Measurements from ENCODE around the gene FAM184B. TPM values are rescaled to one million over a fixed set of nuclear protein-coding genes. Genes with fewer than 3 reads are reported as not detected.

FAM184B gene
- total and polyA plus RNA-seq, 4 donors = 2.3 to 12.3 (median 9.3) TPM

DNA sequence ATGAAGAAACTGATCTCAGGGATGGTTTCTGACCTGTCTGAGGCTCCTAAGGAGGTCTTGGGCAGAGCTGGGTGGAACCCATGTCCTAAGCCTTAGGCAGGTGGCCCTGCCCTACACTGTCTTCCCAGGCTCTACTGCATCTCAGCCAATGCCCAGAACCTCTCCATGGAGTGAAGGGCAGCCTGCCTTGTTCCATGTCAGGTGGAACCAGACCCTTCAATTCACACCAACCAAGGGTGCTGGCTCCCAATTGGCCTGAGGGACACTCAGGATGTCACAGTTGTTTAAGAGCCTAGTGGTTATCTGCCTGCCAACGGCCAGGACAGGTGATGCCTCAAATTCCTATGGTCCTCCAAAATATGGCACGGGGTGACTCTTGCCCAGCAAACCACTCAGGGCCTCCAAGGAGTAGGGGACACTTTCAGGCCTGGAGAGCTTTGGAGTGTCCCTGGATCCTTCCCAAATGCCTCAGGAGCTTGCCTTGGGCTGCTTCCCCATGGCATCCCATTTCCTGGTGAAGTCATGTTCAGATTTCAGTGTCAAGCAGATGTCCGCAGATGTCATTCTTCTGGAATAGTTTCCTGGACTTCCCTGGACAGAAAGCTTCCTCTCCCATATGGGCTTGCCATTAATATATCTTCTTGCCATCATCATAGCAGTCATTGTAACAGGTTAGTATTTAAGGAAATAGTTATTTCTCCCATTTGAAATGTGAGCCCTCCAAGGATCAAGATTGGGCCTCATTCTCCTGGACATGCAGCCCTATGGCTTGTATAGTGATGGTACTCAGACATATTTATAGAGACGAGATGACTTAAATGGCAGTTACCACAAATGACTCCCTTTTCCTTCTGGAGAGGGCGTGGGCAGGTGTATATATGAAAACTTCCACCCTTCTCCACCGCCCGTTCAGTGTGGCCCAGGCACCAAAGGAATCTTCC lies 99.9 kb downstream of the FAM184B start:
- no peak overlapping the region for H3K4me3 ChIP-seq (ENCODE audit: low read depth, low read length)
- no peak for DNase-seq (ENCODE audit: low read depth in 4 of 6, low spot score in 6 of 6)
- WGBS (ENCODE audit: insufficient coverage) = 74% methylated on average over 4 of the region's 7 CpGs
- no peaks in the 10 kb centered on the region for H3K9me3 ChIP-seq (ENCODE audit: control insufficient read depth, insufficient read depth, low read length)
- no peak overlapping the region for H3K27ac ChIP-seq (ENCODE audit: low read depth, low read length)
- H3K4me1 ChIP-seq (ENCODE audit: control insufficient read depth, insufficient read depth, low read length) = no peaks in the 10 kb centered on the region
- H3K36me3 ChIP-seq (ENCODE audit: control insufficient read depth, insufficient read depth, low read length) = no peaks in the 10 kb centered on the region
- no peaks in the 10 kb centered on the region for H3K27me3 ChIP-seq (ENCODE audit: control insufficient read depth, insufficient read depth, low read length)

- no peak for DNase-seq (ENCODE audit: low read depth in 4 of 6, low spot score in 6 of 6)
- H3K9me3 ChIP-seq (ENCODE audit: control insufficient read depth, insufficient read depth, low read length) = no peaks in the 10 kb centered on the region
- WGBS (ENCODE audit: insufficient coverage) = no CpG with 5 or more reads among the region's 5 CpGs
Observed at GRCh38 chr4:17680559-17681280, 100.7 kb downstream of the FAM184B start.

DNA sequence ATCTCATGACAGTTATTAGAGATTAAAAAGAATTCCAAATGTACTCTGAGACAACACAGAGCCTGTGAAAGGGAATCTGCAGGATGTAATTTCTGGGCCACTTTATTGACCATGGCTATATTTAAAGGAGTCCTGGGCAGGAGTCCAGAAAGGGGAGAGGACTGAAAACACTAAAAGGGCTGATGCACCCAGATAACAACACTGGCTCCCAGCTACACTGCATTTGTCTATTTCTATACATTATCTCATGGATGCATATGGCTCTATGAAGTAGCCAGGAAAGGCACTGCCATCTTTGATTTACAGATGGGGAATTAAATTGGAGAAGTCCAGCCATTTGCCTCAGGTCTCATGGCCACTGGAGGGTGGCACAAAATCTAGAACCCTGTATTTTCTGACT lies 111.0 kb downstream of the FAM184B start:
- Histone ChIP-seq H3K4me1 (ENCODE audit: control insufficient read depth, insufficient read depth, low read length) (no peaks in the 10 kb centered on the region), H3K4me3 (ENCODE audit: low read depth, low read length) (no peak overlapping the region), H3K36me3 (ENCODE audit: control insufficient read depth, insufficient read depth, low read length) (no peaks in the 10 kb centered on the region), H3K9me3 (ENCODE audit: control insufficient read depth, insufficient read depth, low read length) (no peaks in the 10 kb centered on the region), H3K27me3 (ENCODE audit: control insufficient read depth, insufficient read depth, low read length) (no peaks in the 10 kb centered on the region), H3K27ac (ENCODE audit: low read depth, low read length) (no peak overlapping the region)
- no peak for DNase-seq (ENCODE audit: low read depth in 4 of 6, low spot score in 6 of 6)

More at GRCh38 chr4:17680559-17681280, 100.7 kb downstream of the FAM184B start:
- Histone ChIP-seq H3K36me3 (ENCODE audit: control insufficient read depth, insufficient read depth, low read length) (no peaks in the 10 kb centered on the region), H3K27me3 (ENCODE audit: control insufficient read depth, insufficient read depth, low read length) (no peaks in the 10 kb centered on the region), H3K4me3 (ENCODE audit: low read depth, low read length) (no peak overlapping the region), H3K27ac (ENCODE audit: low read depth, low read length) (no peak overlapping the region), H3K4me1 (ENCODE audit: control insufficient read depth, insufficient read depth, low read length) (no peaks in the 10 kb centered on the region)

- H3K27me3 ChIP-seq (ENCODE audit: control insufficient read depth, insufficient read depth, low read length) = no peaks in the 10 kb centered on the region
- no peaks in the 10 kb centered on the region for H3K4me1 ChIP-seq (ENCODE audit: control insufficient read depth, insufficient read depth, low read length)
- no peak overlapping the region for H3K27ac ChIP-seq (ENCODE audit: low read depth, low read length)
- no peaks in the 10 kb centered on the region for H3K9me3 ChIP-seq (ENCODE audit: control insufficient read depth, insufficient read depth, low read length)
- DNase-seq (ENCODE audit: low read depth in 4 of 6, low spot score in 6 of 6) = no peak
- H3K4me3 ChIP-seq (ENCODE audit: low read depth, low read length) = no peak overlapping the region
- no peaks in the 10 kb centered on the region for H3K36me3 ChIP-seq (ENCODE audit: control insufficient read depth, insufficient read depth, low read length)
- 94% methylated on average over 3 of the region's 3 CpGs for WGBS (ENCODE audit: insufficient coverage)
Observed at GRCh38 chr4:17667653-17668201, 113.7 kb downstream of the FAM184B start.

GRCh38 chr4:17667253-17667652 lies 114.2 kb downstream of the FAM184B start:
- Histone ChIP-seq H3K27me3 (ENCODE audit: control insufficient read depth, insufficient read depth, low read length) (no peaks in the 10 kb centered on the region), H3K4me3 (ENCODE audit: low read depth, low read length) (no peak overlapping the region), H3K36me3 (ENCODE audit: control insufficient read depth, insufficient read depth, low read length) (no peaks in the 10 kb centered on the region), H3K27ac (ENCODE audit: low read depth, low read length) (no peak overlapping the region), H3K9me3 (ENCODE audit: control insufficient read depth, insufficient read depth, low read length) (no peaks in the 10 kb centered on the region), H3K4me1 (ENCODE audit: control insufficient read depth, insufficient read depth, low read length) (no peaks in the 10 kb centered on the region)
- DNase-seq (ENCODE audit: low read depth in 4 of 6, low spot score in 6 of 6) = no peak
- 88% methylated on average over 2 of the region's 3 CpGs for WGBS (ENCODE audit: insufficient coverage)

GRCh38 chr4:17665852-17666251 lies 115.6 kb downstream of the FAM184B start:
- Histone ChIP-seq H3K27me3 (ENCODE audit: control insufficient read depth, insufficient read depth, low read length) (no peaks in the 10 kb centered on the region), H3K9me3 (ENCODE audit: control insufficient read depth, insufficient read depth, low read length) (no peaks in the 10 kb centered on the region), H3K36me3 (ENCODE audit: control insufficient read depth, insufficient read depth, low read length) (no peaks in the 10 kb centered on the region), H3K4me3 (ENCODE audit: low read depth, low read length) (no peak overlapping the region), H3K27ac (ENCODE audit: low read depth, low read length) (no peak overlapping the region), H3K4me1 (ENCODE audit: control insufficient read depth, insufficient read depth, low read length) (no peaks in the 10 kb centered on the region)
- 100% methylated on average over 1 of the region's 3 CpGs for WGBS (ENCODE audit: insufficient coverage)
- no peak for DNase-seq (ENCODE audit: low read depth in 4 of 6, low spot score in 6 of 6)

DNA sequence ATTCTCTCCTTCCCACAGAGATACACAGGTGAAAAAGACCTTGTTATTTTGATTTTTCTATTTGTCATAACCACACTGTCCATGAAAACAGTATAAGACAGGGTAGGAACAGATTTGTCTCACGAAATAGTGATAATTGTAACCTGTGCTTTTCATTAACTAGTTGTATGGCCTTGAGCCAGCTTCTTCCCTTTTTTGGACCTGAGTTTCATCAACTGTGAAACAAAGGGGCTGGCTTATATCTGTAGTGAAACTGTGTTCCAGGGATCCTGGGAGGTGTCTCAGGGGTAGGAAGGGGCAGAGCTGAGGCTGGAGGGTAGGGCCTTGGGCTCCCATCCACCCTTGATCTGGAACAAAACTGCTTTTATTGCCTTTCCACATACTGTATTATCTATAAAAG lies 116.1 kb downstream of the FAM184B start:
- Histone ChIP-seq H3K27ac (ENCODE audit: low read depth, low read length) (no peak overlapping the region), H3K27me3 (ENCODE audit: control insufficient read depth, insufficient read depth, low read length) (no peaks in the 10 kb centered on the region), H3K36me3 (ENCODE audit: control insufficient read depth, insufficient read depth, low read length) (no peaks in the 10 kb centered on the region), H3K4me1 (ENCODE audit: control insufficient read depth, insufficient read depth, low read length) (no peaks in the 10 kb centered on the region), H3K4me3 (ENCODE audit: low read depth, low read length) (no peak overlapping the region), H3K9me3 (ENCODE audit: control insufficient read depth, insufficient read depth, low read length) (no peaks in the 10 kb centered on the region)
- WGBS (ENCODE audit: insufficient coverage) = 92% methylated on average over 1 of the region's 1 CpG
- DNase-seq (ENCODE audit: low read depth in 4 of 6, low spot score in 6 of 6) = no peak

DNA sequence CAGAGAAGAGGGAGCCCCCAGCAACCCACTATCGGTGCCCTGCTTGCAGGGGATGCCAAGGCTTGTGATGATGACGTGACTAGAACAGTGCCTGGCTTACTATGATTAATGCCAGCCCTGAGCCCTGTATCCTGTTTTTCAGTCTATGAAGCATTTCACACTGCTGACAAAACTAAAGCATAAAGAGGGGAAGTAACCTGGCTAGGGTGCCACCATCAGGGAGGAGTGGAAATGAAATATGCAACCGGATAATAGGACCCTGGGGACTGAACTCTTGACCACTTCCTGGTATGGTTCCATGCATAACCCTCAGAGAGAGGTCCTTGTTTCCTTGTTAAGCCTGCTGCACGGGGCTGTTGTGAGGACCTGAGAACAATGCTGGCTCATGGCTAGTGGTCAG lies 116.7 kb downstream of the FAM184B start:
- DNase-seq (ENCODE audit: low read depth in 4 of 6, low spot score in 6 of 6) = no peak
- 79% methylated on average over 4 of the region's 4 CpGs for WGBS (ENCODE audit: insufficient coverage)
- H3K27me3 ChIP-seq (ENCODE audit: control insufficient read depth, insufficient read depth, low read length) = no peaks in the 10 kb centered on the region

DNA sequence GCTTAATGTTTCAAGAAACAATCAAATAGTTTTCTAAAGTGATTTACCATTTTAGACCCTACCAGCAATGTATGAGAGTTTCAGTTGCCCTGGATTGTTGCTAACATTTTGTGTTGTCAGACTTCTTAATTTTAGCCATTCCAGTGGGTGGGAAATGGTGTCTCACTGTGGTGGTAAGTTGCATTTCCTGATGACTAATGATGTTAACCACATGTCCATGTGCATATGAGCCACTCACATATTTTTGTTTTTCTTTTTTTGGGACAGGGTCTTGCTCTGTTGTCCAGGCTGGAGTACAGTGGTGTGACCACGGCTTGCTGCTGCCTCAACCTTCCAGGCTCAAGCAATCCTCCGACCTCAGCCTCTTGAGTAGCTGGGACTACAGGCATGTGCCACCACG lies 118.7 kb downstream of the FAM184B start:
- no peak for DNase-seq (ENCODE audit: low read depth in 4 of 6, low spot score in 6 of 6)
- H3K4me3 ChIP-seq (ENCODE audit: low read depth, low read length) = no peak overlapping the region
- no peaks in the 10 kb centered on the region for H3K4me1 ChIP-seq (ENCODE audit: control insufficient read depth, insufficient read depth, low read length)
- no peaks in the 10 kb centered on the region for H3K36me3 ChIP-seq (ENCODE audit: control insufficient read depth, insufficient read depth, low read length)
- no peaks in the 10 kb centered on the region for H3K9me3 ChIP-seq (ENCODE audit: control insufficient read depth, insufficient read depth, low read length)
- H3K27me3 ChIP-seq (ENCODE audit: control insufficient read depth, insufficient read depth, low read length) = no peaks in the 10 kb centered on the region
- WGBS (ENCODE audit: insufficient coverage) = 95% methylated on average over 3 of the region's 3 CpGs
- H3K27ac ChIP-seq (ENCODE audit: low read depth, low read length) = no peak overlapping the region

More for the DNA sequence above, 116.7 kb downstream of the FAM184B start:
- no peak overlapping the region for H3K27ac ChIP-seq (ENCODE audit: low read depth, low read length)
- no peak overlapping the region for H3K4me3 ChIP-seq (ENCODE audit: low read depth, low read length)
- H3K9me3 ChIP-seq (ENCODE audit: control insufficient read depth, insufficient read depth, low read length) = no peaks in the 10 kb centered on the region
- H3K36me3 ChIP-seq (ENCODE audit: control insufficient read depth, insufficient read depth, low read length) = no peaks in the 10 kb centered on the region
- H3K4me1 ChIP-seq (ENCODE audit: control insufficient read depth, insufficient read depth, low read length) = no peaks in the 10 kb centered on the region
